NCI-H524 treated with DMSO at 0.1 percent for 48 hours (cell line): ENCODE data around the gene MTM1.

Source experiments
- DNase-seq: peaks from one replicate; lab custom pipeline; 2025; lab: John Stamatoyannopoulos, UW

Gene MTM1

DNA sequence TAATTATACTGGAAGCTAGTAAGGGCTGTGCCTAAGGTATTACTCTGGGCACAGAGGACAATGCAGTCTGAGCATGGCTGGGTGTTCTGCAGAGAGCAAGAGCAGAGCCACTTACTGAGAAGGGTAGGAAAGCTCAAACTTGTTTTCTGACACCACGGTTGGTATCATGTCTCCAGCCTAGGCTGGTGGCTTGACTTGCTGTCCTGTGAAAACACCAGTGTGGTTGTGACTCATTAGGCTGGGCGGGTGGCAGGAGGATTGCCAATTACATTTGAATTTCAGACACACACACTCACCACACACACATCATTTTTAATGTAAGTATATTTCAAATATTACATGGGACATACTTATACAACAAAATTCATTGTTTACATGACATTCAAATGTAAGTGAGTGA is 19.7 kb upstream of the MTM1 start:
- DNase-seq: no peak

DNA sequence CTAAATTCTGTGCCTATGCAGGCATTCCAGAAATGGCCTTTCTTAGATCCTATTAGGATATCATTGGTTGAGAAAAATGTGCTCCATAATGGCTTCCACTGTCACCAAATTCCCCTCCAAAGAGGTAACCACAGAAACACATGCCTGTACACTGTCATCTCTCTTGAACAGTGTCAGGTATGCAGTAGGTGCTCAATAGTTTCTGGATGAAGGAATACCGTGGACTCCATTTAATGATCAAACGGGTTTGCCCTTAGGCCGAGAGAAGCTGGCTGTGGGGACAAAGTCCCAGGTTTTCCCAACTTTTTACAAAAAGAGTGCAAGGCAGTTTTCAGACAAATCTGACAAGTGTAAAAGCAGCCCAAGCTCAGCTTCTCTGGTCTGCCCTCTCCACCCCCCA is 16.5 kb upstream of the MTM1 start:
- no peak for DNase-seq

DNA sequence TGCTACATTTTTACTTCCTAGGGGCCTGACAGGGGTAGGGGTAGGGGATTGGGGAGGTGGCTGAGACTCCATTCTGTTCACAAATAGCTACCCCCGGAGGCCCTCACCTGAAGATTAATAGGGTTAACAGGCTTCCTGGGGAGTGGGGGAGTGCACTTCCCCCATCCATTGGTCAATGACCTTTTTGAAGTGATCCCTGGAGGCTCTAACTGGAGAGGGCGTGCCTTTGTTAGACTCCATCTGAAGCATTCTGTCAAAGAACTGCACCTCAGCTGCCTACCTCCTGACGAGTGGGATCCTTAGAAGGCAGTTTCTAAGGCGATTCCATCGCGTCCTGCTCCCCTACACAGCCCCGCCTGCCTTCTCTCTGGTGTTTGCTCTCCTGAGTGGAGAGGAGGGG is 10.0 kb upstream of the MTM1 start:
- DNase-seq: no peak

DNA sequence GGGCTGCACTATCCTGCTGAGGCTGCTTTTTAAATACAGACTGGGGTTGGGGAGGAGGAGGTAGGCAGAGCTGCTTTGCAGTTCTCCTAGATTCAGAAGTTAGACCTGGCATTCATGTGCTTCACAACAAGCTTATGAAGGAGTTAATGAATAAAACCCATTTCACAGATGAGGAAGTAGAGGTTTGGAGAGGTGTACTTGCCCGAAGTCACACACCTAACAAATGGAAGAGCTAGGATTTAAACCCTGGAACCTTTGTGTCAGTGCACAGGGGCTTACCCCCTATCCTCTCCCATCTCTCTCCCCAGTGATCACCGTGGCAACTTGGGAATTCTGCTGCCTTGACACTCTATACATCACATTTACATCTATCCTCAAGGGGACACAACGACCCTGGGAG is 3.6 kb upstream of the MTM1 start:
- no peak for DNase-seq

DNA sequence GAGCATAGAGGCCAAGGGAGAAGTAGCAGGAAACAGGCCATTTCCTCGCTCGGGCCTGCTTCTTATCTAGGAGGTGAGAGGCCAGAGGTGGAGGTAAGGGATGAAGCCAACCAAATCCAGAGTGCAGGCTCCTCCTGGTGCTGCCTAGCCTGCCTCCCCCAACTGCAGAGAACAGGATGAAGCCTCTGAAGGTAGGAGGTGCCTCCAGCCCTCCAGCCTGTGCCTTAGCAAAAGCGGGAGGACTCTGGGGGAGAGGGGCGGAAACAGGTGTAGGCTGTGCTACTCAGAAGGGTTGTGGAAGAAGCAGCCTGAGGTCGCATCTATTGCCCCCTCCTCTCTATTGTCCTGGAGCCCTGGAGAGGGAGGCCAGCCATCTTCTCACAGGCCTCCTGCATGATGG is 2.9 kb upstream of the MTM1 start:
- no peak for DNase-seq

DNA sequence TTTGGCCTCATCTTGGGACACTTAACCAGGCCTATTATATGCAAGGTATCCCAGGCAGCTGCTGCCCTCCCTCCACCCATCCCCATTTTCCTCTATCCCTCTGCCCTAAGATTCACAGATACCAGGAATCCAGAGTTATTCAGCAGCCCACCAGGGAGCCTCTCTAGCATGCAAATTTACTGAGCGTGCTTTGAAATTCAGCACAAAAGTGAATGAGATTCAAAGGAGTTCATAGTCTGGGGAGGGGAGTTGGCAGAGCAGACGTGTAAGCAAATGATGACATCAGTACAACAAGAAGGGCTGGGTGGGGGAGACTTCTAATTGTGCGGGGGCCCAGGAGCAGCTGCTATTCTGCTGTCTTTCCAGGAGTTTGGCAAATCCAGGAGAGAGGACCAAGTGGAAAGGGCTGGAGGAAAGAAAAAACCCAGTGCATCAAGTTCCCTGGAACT is 1.7 kb upstream of the MTM1 start:
- DNase-seq: no peak

DNA sequence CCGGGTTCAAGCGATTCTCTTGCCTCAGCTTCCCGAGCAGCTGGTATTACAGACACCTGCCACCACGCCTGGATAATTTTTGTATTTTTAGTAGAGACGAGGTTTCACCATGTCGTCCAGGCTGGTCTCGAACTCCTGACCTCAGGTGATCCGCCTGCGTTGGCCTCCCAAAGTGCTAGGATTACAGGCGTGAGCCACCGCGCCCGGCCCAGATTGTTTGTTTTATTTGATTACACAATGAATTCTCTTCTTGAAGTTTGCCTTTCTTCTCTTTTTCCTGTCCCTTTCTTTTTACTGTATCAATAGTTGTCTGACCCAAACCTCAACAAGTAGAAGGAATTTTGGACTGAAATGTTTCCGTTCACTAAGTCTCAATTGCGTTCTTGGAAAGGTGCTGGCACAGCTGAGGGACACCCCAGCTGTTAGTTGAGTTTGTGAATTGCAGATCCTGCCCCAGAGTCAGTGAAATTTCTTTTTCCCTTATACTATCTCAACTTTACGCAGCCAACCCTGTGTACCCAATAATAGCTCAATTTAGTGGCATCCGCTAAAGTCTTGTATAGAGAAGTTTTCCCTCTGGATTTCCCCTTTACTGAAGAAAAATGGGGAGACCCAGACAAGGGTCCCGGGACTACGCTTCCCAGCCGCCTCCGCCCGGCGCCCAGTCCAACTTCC is 639 bp upstream of the MTM1 start:
- no peak for DNase-seq

DNA sequence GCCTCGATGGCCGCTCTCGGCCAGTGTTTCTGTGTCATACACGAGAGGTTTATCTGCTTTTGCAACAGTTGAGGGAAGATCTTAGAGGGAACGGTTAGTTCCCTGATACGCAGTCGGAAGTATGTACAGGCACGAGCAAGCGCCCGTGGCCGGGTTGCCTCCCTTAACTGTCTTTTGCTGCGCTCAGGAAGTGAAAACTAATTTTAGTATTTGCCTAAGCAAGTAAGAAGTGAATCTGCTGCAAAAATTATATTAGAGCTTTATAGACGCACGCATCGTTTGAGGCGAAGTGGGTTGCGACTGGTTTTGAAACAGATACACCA is 695 bp downstream of the MTM1 start:
- DNase-seq: no peak

DNA sequence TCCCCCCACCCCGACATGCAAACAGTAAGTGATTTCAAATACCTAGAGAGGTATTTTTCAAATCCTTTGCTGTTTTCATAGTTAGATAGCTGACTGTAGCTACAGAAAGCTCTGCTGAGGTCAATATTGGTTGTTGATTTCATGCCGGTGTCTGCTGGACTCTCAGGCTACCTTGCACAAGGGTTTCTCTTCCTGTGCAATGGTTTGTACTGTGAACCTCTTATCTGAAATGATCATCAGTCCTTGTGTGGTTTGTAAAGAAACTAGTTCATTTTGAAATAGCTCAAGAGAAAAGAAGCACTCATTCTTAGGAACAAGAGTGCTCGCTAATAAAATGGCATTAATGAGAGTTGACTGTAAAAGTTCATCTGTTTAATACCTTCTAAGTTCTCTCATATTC is 2.1 kb downstream of the MTM1 start:
- no peak for DNase-seq

DNA sequence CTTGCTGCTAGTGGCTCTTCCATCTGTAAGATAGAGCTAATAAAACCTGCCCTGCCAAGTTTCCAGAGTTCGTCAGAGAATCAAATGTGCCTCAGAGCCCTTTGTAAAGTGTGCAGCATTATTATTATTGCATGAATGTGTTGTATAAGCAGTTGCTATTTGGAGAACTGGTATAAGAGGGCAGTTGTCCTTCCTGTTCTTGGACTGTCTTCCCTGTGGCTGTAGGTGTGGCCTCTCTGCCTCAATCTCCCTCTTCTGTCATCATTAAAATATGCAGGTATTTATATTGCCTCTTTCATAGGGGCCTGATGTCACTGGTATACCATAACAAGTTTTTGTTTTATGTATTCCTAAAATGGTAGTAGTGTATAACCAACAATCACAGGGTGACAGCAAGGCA is 3.8 kb downstream of the MTM1 start:
- DNase-seq: no peak

DNA sequence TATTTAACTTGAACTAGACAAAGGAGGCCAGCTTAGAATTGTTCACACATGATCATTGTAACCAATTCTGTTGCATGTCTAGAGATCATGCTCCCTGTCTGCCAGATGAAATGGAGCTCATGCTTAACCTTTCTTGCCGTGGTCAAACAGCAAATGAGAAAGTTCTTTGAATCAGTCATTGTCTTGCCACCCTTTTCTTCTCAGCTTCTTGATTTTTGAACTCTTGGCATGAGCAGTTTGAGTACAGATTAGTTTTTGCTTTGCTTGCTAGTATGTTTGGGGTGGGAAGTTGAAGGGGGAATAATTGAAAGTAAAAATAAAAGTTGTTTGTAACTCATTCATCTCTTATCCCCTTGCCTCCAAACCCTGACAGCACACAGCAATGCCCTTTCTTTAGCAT is 4.7 kb downstream of the MTM1 start:
- no peak for DNase-seq

DNA sequence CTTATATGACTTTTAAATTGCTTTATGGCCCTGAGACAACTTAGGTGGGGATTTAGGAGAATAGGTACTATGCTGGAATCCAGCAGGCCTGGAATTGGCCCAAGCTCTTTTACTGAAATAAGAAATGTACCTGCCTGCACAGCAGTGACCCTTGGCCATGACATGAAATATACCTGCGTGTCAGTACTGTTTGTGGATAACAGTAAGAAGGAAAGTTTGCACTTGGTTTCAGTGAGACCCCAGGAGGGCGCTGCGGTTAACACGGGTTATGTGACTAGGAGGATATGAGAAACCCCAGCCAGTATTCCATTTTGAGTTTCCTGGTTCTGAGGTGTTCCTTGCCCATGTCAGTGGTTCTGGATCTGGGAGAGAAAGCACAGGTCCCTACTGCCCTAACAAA is 5.3 kb downstream of the MTM1 start:
- no peak for DNase-seq

DNA sequence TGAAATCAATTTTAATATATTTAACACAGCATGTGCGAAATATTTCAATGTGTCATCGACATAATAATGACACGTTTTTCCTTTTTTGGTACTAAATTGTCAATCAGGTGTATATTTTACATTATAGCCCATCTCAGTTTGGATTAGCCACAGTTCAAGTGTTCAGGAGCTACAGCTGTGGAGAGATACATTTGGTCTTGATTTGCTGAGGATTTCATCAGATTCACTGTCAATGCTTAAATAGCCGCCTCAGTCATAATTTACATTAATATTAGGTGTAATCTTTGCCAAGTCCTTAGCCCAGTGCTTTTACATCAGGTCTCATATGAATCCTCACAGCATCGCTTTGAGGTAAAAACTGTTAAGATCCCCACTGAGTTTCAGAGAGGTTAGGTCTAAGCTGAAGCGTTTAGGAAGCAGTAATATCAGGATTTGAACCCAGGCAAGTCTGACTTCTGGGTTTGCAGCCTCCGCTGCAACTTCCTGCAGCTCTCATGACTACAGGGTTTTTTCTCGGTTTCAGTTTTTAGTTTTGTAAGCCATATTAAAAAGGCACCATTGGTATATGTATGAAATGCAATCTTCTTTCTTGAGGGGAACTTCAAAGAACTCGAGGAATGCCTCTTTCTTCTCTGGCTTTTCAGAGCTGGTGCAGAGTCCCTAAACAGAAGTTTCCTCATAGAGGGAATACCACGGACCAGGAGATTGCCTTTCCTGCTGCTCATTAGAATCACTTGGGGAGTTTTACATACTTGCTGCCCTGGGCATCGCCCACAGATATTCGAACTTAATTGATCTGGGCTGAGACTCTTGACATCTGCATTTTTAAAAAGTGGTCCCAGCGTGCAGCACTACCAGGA is 6.4 kb downstream of the MTM1 start:
- DNase-seq: no peak

DNA sequence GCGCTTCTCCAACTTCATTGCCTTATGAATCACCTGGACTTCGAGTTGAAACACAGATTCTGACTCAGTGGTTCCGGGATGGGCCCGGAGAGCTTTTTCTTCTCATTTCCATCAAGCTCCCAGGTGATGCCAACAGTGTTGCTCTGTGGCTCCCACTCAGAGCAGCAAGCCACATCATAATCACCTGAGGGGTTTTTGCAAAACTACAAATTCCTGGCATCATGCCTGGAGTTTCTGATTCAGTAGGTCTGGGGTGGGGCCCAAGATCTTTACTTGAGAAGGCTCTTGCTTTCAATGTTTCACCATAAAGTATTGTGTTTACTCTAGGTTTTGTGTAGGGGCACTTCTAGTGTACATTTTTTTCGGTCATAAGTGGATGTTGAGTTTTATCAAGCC is 7.0 kb downstream of the MTM1 start:
- no peak for DNase-seq

DNA sequence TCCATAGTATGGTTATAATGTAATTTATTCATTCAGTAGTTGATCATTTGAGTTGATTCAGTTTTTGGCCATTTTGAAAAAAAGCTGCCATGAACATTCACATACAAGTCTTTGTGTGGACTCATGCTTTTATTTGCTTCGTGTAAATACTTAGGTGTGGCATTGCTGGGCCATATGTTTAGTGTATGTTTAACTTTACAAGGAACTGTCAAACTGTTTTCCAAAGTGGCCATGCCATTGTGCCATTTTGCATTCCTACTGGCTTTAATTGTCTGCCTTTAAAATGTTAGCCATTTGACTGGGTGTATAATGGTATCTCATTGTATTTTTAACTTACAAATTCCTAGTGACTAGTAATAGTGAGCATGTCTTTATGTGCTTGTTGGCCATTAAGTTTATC is 8.8 kb downstream of the MTM1 start:
- DNase-seq: no peak

DNA sequence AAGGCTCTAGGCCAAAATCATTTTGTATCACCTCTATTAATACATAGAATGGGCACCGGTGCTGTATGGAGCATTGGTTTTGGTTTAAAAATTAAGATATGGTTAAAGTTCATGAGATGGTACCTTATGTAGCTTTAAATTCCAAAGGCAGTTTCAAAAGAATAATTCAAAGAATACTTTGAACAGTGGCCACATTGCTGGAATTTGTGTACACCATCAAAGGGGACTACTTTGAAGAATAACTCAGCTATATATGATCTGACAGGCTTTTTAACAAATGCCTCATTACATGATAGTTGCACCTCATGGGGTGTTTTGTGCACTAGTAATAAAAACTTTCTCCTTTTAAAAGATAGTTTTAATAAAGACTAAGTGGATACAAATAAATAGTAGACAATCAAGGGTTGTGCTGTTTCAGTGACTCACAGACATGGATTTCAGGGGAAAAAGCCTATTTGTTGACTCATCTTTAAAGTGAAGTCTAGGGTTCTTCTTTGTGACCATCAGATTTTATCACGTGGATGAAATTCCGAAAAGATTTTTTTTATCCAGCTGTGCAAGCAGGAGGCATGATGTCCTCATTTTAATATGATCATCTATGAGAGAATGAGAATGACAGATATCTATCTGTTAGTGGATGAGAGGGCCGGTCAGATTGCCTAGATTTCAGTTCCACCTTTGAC is 12.8 kb downstream of the MTM1 start:
- no peak for DNase-seq

DNA sequence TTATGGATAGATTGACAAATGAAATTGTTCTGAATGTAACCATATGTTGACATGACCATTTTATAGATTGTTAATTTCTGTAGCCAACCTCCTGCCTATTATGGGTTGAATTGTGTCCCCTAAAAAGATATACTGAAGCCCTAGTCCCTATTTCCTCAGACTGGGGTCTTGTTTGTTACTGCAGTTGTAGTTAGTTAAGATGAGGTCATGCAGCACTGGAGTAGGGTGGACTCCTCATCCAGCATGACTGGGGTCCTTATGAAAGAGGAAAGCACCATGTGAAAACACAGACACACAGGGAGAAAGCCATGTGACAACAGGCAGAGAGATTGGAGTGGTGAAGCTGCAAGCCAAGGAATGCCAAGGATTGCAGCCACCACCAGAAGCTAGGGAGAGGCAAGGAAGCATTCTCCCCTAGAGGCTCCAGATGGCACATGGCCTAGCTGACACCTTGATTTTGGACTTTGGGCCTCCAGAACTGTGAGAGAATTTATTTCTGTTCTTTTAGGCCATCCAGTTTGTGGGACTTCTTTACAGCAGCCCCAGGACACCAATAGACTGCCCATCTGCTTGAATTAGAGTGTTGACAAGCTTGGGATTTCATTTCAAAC is 14.0 kb downstream of the MTM1 start:
- DNase-seq: no peak

DNA sequence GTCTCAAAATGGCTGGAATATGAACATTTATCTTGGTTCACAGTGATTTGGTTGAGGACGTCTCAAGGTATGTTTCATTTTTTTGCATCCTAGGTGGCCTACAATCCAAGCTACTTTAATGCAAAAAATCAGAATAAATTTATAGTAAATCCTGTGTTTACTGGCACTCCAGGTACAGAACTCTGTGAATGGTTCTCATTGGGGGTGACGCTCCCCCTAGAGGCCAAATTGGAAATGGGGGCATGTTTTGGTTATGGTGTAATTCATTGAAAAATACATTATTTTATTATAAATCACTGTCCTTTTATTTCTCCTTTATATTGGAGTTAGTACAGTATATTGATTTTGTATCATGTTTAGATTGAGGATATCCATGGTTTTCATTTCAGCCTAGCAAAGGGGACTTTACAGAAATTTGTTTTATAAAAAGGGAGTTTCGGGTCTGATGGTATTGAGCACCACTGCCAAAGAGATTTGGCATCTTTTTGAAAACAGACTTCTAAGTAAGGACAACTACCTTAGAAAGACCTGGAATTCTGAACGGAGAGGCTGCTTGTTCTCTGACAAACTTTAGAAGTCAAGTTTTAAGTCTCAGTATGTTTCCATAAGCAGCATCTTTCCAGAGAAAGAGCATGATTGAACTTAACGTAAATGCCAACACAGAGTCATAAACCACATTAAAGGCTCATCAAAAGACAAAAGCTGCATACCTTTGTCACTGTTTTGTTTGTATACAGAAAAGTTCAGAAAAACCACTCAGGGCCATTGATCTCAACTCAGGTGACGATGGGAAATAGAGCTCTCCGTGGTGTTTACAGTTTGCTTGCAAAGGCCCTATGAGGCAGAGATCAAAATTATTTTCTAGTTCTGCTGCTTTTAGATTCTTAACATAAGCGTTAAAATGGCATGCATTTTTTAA is 19.4 kb downstream of the MTM1 start:
- no peak for DNase-seq

DNA sequence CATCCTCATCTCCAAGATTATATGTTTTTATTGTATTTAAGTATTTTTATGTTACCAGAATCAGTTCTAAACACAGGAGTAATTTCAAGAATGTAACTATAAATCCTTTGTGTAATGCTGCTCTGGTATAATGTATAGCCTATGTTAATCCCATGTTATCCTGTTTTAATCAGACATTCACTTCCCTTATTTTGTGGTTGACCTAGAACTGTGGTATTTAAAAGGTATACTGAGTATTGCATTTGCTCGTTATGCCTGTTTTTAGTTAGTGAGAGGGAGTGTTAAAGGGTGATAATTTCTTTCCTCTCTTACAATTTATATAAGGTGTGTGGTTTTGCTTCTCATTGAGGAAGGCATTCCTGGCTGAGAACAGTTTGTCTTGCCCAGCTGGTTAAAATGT is 26.2 kb downstream of the MTM1 start:
- DNase-seq: no peak

DNA sequence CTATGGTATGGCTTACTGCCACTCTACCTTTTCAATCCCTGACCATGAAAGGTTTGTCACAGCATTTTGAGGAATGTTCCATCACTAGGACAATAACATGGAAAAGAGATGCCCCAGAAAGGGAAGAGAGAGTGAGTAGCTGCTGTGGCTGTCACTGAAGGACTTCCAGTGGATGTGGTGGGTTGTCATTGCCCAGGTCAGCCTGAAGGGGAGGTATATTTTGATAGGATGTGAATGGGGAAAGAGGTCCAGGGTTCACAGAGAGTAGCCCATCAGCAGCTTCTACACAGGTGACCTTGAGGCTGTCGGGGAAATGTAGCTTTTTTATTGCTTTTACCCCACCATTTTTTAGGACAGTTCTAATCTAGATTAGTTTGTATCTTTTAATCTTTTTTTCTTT is 30.8 kb downstream of the MTM1 start:
- DNase-seq: no peak

DNA sequence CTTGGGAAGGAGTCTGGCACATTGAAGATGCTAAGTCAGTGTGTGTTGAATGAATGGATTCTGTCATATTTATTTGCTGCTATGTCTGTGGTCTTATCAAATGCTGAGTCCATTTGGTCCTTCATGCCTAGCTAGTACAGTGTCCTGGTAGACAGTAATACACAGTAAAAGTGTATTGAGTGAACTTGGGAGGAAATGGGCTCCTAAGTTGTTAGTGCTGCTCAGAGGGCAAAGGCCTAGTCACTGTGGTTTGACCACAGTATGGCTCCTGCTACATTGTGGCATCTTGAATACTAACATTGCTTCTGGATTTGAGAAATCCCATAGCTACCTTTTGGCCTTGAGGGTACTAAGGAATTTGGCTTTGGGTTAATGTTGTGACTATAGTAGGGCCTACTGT is 33.9 kb downstream of the MTM1 start:
- DNase-seq: no peak

DNA sequence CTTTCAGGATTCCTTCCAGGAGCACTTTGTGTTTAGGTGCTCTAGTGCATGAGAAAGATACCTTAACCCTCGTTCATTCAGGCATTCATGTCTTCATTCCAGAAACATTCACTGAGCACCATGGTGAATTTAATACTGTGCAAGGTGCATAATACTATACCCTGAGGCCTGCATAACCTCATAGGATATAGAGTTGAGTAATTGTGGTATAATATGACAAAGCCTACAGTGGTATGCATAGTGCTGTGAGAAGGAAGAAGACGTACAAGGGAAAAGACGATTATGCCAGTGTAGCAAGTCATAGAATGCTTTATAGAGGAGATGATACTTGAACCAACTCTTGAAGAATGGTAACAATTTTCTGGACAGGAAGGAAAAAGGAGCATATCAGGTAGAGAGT is 34.3 kb downstream of the MTM1 start:
- no peak for DNase-seq
